WTC11 (cell line): ENCODE measurements around the gene FOXL2NB. TPM values are rescaled to one million over a fixed set of nuclear protein-coding genes. Genes with fewer than 3 reads are reported as not detected.

Experiments used
- ATAC-seq: fragments of 200-7000 bp; cut with Tn5 transposase; 2 replicates; pipeline ENCODE4 v1.10.0; 2021; ENCODE audit warnings: mild to moderate bottlenecking, moderate library complexity
- CTCF ChIA-PET: fragments of 300-600 bp; sonication (Branson Sonifier 250); formaldehyde crosslinking; loops from one replicate; lab custom pipeline; 2021; ENCODE audit warnings: antibody characterized with exemption; lab: Charles Lee
- POLR2A ChIA-PET: fragments of 350-600 bp; sonication (Branson Sonifier 250); formaldehyde crosslinking; loops from one replicate; lab custom pipeline; 2021; ENCODE audit warnings: antibody characterized with exemption; lab: Charles Lee
- DNase-seq: peaks from one replicate; pipeline ENCODE4 v3.0.0; 2021; ENCODE audit warnings: low spot score
- H3K27ac Mint-ChIP-seq: 2 replicates; pipeline ENCODE4 v1.8.0; 2021; ENCODE audit warnings: mixed read lengths
- H3K27me3 Mint-ChIP-seq: 2 replicates; pipeline ENCODE4 v1.8.0; 2021; ENCODE audit warnings: low read depth, mild to moderate bottlenecking, moderate library complexity, mixed read lengths
- H3K36me3 Mint-ChIP-seq: 2 replicates; pipeline ENCODE4 v1.8.0; 2021; ENCODE audit warnings: mixed read lengths
- H3K4me1 Mint-ChIP-seq: 2 replicates; pipeline ENCODE4 v1.8.0; 2022; ENCODE audit warnings: mixed read lengths
- H3K4me3 Mint-ChIP-seq: 2 replicates; pipeline ENCODE4 v1.8.0; 2021; ENCODE audit warnings: mild to moderate bottlenecking, moderate library complexity, mixed read lengths
- H3K9me3 Mint-ChIP-seq: 2 replicates; pipeline ENCODE4 v1.8.0; 2021; ENCODE audit warnings: mixed read lengths
- CREB1 ChIP-seq: sonication (generic); formaldehyde crosslinking; IDR thresholded peaks from 2 replicates; pipeline ENCODE4 v1.8.0; 2023; ENCODE audit warnings: mild to moderate bottlenecking, missing genetic modification reagents
- CREM ChIP-seq: sonication (generic); formaldehyde crosslinking; IDR thresholded peaks from 2 replicates; pipeline ENCODE4 v1.8.1; 2022; ENCODE audit warnings: mild to moderate bottlenecking, missing genetic modification reagents, moderate library complexity
- EMX1 ChIP-seq: fragments of 250-450 bp; sonication (Bioruptor Pico); IDR thresholded peaks from 2 replicates; pipeline ENCODE4 v1.8.0; 2021; ENCODE audit warnings: mild to moderate bottlenecking
- ESRRA ChIP-seq: sonication (generic); formaldehyde crosslinking; IDR thresholded peaks from 2 replicates; pipeline ENCODE4 v1.8.1; 2022; ENCODE audit warnings: mild to moderate bottlenecking, missing genetic modification reagents, borderline replicate concordance
- GTF2I ChIP-seq: fragments of 250-450 bp; sonication (Bioruptor Pico); conservative IDR thresholded peaks from 2 replicates; pipeline ENCODE4 v1.4.0; 2021; ENCODE audit warnings: mild to moderate bottlenecking
- IRF2 ChIP-seq: sonication (generic); formaldehyde crosslinking; IDR thresholded peaks from 2 replicates; pipeline ENCODE4 v1.8.0; 2022; ENCODE audit warnings: low read depth, missing genetic modification reagents, borderline replicate concordance
- JAZF1 ChIP-seq: fragments of 250-450 bp; sonication (Bioruptor Pico); IDR thresholded peaks from 2 replicates; pipeline ENCODE4 v1.9.0; 2021; ENCODE audit warnings: moderate library complexity, mild to moderate bottlenecking, inconsistent platforms
- KAT7 ChIP-seq: sonication (generic); formaldehyde crosslinking; IDR thresholded peaks from 2 replicates; pipeline ENCODE4 v1.8.1; 2023; ENCODE audit warnings: missing genetic modification reagents, mild to moderate bottlenecking, borderline replicate concordance
- MXD4 ChIP-seq: fragments of 250-450 bp; sonication (Bioruptor Pico); IDR thresholded peaks from 2 replicates; pipeline ENCODE4 v1.8.0; 2021; ENCODE audit warnings: mild to moderate bottlenecking, moderate library complexity, borderline replicate concordance
- NR3C1 ChIP-seq: sonication (generic); formaldehyde crosslinking; conservative IDR thresholded peaks from 2 replicates; pipeline ENCODE4 v1.8.1; 2023; ENCODE audit warnings: low read depth, mild to moderate bottlenecking, missing genetic modification reagents
- OVOL2 ChIP-seq: fragments of 250-450 bp; sonication (Bioruptor Pico); IDR thresholded peaks from 2 replicates; pipeline ENCODE4 v1.9.0; 2021; ENCODE audit warnings: mild to moderate bottlenecking, borderline replicate concordance
- RORB ChIP-seq: fragments of 250-450 bp; sonication (Bioruptor Pico); IDR thresholded peaks from 2 replicates; pipeline ENCODE4 v1.9.0; 2021; ENCODE audit warnings: mild to moderate bottlenecking
- SMAD4 ChIP-seq: sonication (generic); formaldehyde crosslinking; IDR thresholded peaks from 2 replicates; pipeline ENCODE4 v1.8.0; 2022; ENCODE audit warnings: mild to moderate bottlenecking, missing genetic modification reagents
- ZNF138 ChIP-seq: sonication (generic); formaldehyde crosslinking; conservative IDR thresholded peaks from 2 replicates; pipeline ENCODE4 v1.8.1; 2022; ENCODE audit warnings: mild to moderate bottlenecking, moderate library complexity, missing genetic modification reagents
- ZNF263 ChIP-seq: sonication (generic); formaldehyde crosslinking; IDR thresholded peaks from 2 replicates; pipeline ENCODE4 v1.8.1; 2022; ENCODE audit warnings: low read depth, mild to moderate bottlenecking, moderate library complexity, missing genetic modification reagents
- ZNF671 ChIP-seq: fragments of 250-450 bp; sonication (Bioruptor Pico); IDR thresholded peaks from 2 replicates; pipeline ENCODE4 v1.8.0; 2021; ENCODE audit warnings: mild to moderate bottlenecking
- total RNA-seq: library from RNA; stranded (reverse); gene quantifications from 3 replicates; pipeline ENCODE4 v1.2.3, GENCODE V29; 2021
- TF ChIP-seq, protein P1 (sequence below): sonication (generic); formaldehyde crosslinking; conservative IDR thresholded peaks from 2 replicates; pipeline ENCODE4 v1.8.1; 2023; ENCODE audit warnings: mild to moderate bottlenecking, low read depth, missing genetic modification reagents, moderate library complexity
- TF ChIP-seq, protein P2 (sequence below): sonication (generic); formaldehyde crosslinking; IDR thresholded peaks from 2 replicates; pipeline ENCODE4 v1.8.0; 2023; ENCODE audit warnings: missing genetic modification reagents
- TF ChIP-seq, protein P3 (sequence below): sonication (generic); formaldehyde crosslinking; IDR thresholded peaks from 2 replicates; pipeline ENCODE4 v1.8.1; 2022; ENCODE audit warnings: low read depth, missing genetic modification reagents, borderline replicate concordance
- TF ChIP-seq, protein P4 (sequence below): sonication (generic); formaldehyde crosslinking; IDR thresholded peaks from 2 replicates; pipeline ENCODE4 v1.8.1; 2023; ENCODE audit warnings: mild to moderate bottlenecking, missing genetic modification reagents, moderate library complexity
- TF ChIP-seq, protein P5 (sequence below): fragments of 250-450 bp; sonication (Bioruptor Pico); IDR thresholded peaks from 2 replicates; pipeline ENCODE4 v1.9.0; 2021; ENCODE audit warnings: mild to moderate bottlenecking
- TF ChIP-seq, protein P6 (sequence below): sonication (generic); formaldehyde crosslinking; IDR thresholded peaks from 2 replicates; pipeline ENCODE4 v1.8.0; 2022; ENCODE audit warnings: mild to moderate bottlenecking, missing genetic modification reagents
- TF ChIP-seq, protein P7 (sequence below): sonication (generic); formaldehyde crosslinking; IDR thresholded peaks from 2 replicates; pipeline ENCODE4 v1.8.1; 2023; ENCODE audit warnings: mild to moderate bottlenecking, missing genetic modification reagents
- TF ChIP-seq, protein P8 (sequence below): fragments of 200-600 bp; IDR thresholded peaks from 2 replicates; pipeline ENCODE4 v1.8.0; 2022; ENCODE audit warnings: antibody characterized with exemption
- TF ChIP-seq, protein P9 (sequence below): sonication (generic); formaldehyde crosslinking; IDR thresholded peaks from 2 replicates; pipeline ENCODE4 v1.8.1; 2022; ENCODE audit warnings: missing genetic modification reagents, borderline replicate concordance

The FOXL2NB gene
- total RNA-seq, 1 experiment from 2014 or later: 5.1 TPM

DNA sequence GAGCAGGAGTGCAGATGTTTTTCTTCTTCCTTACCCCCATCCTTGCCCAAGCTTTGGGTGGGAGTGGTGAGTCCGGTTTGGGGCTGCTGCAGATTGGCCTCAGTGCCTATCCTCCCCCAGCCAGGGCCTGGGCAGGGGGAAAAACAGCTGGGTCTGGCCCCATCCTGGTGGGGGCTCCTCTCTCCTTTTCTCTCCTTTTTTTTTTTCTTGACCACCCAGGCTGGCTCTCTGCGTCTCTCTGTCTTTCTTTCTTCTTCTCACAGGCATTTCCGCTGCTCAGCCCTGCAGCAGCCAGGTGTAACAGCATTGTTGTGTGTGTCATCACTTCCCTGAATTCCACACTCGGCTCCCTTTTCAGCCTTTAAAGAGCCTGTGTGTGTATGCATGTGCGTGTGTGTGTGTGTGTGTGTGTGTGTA, 2.0 kb downstream of the FOXL2NB start (continued):
- TF ChIP-seq, protein P1, sequence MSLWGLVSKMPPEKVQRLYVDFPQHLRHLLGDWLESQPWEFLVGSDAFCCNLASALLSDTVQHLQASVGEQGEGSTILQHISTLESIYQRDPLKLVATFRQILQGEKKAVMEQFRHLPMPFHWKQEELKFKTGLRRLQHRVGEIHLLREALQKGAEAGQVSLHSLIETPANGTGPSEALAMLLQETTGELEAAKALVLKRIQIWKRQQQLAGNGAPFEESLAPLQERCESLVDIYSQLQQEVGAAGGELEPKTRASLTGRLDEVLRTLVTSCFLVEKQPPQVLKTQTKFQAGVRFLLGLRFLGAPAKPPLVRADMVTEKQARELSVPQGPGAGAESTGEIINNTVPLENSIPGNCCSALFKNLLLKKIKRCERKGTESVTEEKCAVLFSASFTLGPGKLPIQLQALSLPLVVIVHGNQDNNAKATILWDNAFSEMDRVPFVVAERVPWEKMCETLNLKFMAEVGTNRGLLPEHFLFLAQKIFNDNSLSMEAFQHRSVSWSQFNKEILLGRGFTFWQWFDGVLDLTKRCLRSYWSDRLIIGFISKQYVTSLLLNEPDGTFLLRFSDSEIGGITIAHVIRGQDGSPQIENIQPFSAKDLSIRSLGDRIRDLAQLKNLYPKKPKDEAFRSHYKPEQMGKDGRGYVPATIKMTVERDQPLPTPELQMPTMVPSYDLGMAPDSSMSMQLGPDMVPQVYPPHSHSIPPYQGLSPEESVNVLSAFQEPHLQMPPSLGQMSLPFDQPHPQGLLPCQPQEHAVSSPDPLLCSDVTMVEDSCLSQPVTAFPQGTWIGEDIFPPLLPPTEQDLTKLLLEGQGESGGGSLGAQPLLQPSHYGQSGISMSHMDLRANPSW (CRISPR knock-in tag): no peak
- TF ChIP-seq GTF2I (CRISPR knock-in tag) (no peak), NR3C1 (CRISPR knock-in tag) (no peak), ZNF138 (no peak), OVOL2 (CRISPR knock-in tag) (no peak), RORB (no peak), ZNF263 (CRISPR knock-in tag) (no peak), KAT7 (CRISPR knock-in tag) (no peak), CREB1 (no peak)
- TF ChIP-seq, protein P2, sequence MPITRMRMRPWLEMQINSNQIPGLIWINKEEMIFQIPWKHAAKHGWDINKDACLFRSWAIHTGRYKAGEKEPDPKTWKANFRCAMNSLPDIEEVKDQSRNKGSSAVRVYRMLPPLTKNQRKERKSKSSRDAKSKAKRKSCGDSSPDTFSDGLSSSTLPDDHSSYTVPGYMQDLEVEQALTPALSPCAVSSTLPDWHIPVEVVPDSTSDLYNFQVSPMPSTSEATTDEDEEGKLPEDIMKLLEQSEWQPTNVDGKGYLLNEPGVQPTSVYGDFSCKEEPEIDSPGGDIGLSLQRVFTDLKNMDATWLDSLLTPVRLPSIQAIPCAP (CRISPR knock-in tag): no peak
- TF ChIP-seq, protein P3, sequence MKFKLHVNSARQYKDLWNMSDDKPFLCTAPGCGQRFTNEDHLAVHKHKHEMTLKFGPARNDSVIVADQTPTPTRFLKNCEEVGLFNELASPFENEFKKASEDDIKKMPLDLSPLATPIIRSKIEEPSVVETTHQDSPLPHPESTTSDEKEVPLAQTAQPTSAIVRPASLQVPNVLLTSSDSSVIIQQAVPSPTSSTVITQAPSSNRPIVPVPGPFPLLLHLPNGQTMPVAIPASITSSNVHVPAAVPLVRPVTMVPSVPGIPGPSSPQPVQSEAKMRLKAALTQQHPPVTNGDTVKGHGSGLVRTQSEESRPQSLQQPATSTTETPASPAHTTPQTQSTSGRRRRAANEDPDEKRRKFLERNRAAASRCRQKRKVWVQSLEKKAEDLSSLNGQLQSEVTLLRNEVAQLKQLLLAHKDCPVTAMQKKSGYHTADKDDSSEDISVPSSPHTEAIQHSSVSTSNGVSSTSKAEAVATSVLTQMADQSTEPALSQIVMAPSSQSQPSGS (CRISPR knock-in tag): no peak
- TF ChIP-seq, protein P4, sequence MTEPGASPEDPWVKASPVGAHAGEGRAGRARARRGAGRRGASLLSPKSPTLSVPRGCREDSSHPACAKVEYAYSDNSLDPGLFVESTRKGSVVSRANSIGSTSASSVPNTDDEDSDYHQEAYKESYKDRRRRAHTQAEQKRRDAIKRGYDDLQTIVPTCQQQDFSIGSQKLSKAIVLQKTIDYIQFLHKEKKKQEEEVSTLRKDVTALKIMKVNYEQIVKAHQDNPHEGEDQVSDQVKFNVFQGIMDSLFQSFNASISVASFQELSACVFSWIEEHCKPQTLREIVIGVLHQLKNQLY (CRISPR knock-in tag): no peak
- TF ChIP-seq, all 79 proteins: peak for 0

DNA sequence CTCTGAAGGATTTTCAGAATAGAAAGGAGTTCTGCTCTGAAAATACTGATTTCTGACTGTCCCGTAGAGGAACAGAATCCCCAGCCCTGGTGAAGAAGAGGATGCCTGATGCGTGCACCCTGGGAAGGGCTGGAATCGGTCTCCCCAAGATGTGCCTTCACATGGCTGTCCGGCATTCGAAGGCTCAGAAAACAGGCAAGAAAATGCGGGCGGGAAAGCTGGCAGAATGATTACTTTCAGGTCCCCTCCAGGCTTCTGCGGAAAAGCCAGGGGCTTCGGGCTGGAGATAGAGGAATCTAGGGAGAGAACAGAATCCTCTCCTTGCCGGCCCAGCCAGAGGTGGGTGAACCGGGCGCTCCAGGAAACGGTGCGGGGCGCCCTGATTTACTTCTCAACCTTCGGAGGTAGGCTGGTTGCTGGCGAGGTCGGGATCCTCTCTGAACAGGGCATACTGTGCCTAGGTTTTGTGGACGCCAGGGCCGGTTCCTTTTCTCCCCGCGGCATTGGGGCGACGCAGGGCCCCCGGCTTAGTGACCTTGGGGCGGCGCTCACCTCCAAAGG, 2.5 kb downstream of the FOXL2NB start:
- CTCF ChIA-PET: interaction anchor here (1.0 to 9.6 kb wide), 8 partner anchors 11 to 379 kb away, joined by 3 to 158 read pairs (median 9); partner anchors contain the start of gene CEP70
- Mint-ChIP-seq H3K27me3 (peaks cover 96% of the 10 kb centered on the region), H3K27ac (no peak overlapping the region)
- TF ChIP-seq, protein P5, sequence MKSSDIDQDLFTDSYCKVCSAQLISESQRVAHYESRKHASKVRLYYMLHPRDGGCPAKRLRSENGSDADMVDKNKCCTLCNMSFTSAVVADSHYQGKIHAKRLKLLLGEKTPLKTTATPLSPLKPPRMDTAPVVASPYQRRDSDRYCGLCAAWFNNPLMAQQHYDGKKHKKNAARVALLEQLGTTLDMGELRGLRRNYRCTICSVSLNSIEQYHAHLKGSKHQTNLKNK (CRISPR knock-in tag): no peak
- TF ChIP-seq, protein P6, sequence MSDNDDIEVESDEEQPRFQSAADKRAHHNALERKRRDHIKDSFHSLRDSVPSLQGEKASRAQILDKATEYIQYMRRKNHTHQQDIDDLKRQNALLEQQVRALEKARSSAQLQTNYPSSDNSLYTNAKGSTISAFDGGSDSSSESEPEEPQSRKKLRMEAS: peak; percentile 62; the same call in 1 of the 2 replicates
- TF ChIP-seq MXD4 (no peak), JAZF1 (CRISPR knock-in tag) (no peak), ZNF671 (CRISPR knock-in tag) (no peak), IRF2 (CRISPR knock-in tag) (no peak), ESRRA (CRISPR knock-in tag) (no peak), SMAD4 (CRISPR knock-in tag) (no peak), CREM (CRISPR knock-in tag) (no peak), EMX1 (no peak)
- TF ChIP-seq, protein P7, sequence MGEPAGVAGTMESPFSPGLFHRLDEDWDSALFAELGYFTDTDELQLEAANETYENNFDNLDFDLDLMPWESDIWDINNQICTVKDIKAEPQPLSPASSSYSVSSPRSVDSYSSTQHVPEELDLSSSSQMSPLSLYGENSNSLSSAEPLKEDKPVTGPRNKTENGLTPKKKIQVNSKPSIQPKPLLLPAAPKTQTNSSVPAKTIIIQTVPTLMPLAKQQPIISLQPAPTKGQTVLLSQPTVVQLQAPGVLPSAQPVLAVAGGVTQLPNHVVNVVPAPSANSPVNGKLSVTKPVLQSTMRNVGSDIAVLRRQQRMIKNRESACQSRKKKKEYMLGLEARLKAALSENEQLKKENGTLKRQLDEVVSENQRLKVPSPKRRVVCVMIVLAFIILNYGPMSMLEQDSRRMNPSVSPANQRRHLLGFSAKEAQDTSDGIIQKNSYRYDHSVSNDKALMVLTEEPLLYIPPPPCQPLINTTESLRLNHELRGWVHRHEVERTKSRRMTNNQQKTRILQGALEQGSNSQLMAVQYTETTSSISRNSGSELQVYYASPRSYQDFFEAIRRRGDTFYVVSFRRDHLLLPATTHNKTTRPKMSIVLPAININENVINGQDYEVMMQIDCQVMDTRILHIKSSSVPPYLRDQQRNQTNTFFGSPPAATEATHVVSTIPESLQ (CRISPR knock-in tag): no peak
- TF ChIP-seq, protein P8, sequence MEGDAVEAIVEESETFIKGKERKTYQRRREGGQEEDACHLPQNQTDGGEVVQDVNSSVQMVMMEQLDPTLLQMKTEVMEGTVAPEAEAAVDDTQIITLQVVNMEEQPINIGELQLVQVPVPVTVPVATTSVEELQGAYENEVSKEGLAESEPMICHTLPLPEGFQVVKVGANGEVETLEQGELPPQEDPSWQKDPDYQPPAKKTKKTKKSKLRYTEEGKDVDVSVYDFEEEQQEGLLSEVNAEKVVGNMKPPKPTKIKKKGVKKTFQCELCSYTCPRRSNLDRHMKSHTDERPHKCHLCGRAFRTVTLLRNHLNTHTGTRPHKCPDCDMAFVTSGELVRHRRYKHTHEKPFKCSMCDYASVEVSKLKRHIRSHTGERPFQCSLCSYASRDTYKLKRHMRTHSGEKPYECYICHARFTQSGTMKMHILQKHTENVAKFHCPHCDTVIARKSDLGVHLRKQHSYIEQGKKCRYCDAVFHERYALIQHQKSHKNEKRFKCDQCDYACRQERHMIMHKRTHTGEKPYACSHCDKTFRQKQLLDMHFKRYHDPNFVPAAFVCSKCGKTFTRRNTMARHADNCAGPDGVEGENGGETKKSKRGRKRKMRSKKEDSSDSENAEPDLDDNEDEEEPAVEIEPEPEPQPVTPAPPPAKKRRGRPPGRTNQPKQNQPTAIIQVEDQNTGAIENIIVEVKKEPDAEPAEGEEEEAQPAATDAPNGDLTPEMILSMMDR: no peak
- TF ChIP-seq, protein P9, sequence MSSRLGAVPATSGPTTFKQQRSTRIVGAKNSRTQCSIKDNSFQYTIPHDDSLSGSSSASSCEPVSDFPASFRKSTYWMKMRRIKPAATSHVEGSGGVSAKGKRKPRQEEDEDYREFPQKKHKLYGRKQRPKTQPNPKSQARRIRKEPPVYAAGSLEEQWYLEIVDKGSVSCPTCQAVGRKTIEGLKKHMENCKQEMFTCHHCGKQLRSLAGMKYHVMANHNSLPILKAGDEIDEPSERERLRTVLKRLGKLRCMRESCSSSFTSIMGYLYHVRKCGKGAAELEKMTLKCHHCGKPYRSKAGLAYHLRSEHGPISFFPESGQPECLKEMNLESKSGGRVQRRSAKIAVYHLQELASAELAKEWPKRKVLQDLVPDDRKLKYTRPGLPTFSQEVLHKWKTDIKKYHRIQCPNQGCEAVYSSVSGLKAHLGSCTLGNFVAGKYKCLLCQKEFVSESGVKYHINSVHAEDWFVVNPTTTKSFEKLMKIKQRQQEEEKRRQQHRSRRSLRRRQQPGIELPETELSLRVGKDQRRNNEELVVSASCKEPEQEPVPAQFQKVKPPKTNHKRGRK: no peak

More for the DNA sequence above, 2.5 kb downstream of the FOXL2NB start:
- POLR2A ChIA-PET: interaction anchor here (0.6 to 1.7 kb wide), 4 partner anchors 11 to 299 kb away, joined by 3 to 7 read pairs (median 6); no protein-coding TSS in a partner anchor
- peak overlapping the region; percentile 60 for H3K4me3 Mint-ChIP-seq
- H3K4me1 Mint-ChIP-seq: peaks cover 41% of the 10 kb centered on the region
- H3K36me3 Mint-ChIP-seq: no peaks in the 10 kb centered on the region; the same call in 1 of the 2 replicates
- DNase-seq: no peak
- H3K9me3 Mint-ChIP-seq: no peaks in the 10 kb centered on the region
- ATAC-seq: no peak
